CD1c-positive myeloid dendritic cell (primary cell): Measurements from ENCODE around the gene ARL2.
"Not testable (repeated sequence)": the region's sequence is repeated elsewhere in the genome, so short reads cannot be mapped to it uniquely, and the experiment has no call there.

Experiments used
- DNase-seq: peaks from one replicate; pipeline ENCODE4 v3.0.0-alpha.2; 2016; ENCODE audit errors: extremely low spot score

The ARL2 gene

GRCh38 chr11:65008016-65008415, 5.9 kb upstream of the ARL2 start:
- DNase-seq, result no peak

GRCh38 chr11:65008873-65009272, 5.1 kb upstream of the ARL2 start:
- no peak for DNase-seq

GRCh38 chr11:65013130-65013887, 651 bp upstream of the ARL2 start:
- DNase-seq, result peak; percentile 96

GRCh38 chr11:65014726-65015227, 817 bp downstream of the ARL2 start:
- no peak for DNase-seq

DNA sequence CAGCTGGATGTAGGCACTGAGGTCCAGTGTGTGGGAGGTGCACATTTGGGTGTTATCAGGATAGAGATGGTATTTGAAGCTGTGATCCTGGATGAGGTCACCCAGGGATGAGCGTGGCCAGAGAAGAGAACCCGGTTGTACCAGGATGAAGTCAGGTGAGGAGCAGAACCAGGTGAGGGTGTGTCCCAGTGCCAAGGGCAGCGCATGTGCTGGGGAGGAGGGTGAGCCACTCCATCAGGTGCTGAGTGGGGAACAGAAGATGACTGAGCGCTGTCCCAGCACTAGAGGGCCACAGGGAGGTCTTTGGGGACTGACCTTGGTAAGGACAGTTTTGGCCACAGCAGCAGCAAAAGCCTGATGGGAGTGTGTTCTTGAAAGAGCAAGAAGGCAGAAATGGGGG, 2.7 kb downstream of the ARL2 start:
- DNase-seq, result no peak

- DNase-seq, result no peak
Measured at GRCh38 chr11:65017937-65018336, 4.0 kb downstream of the ARL2 start.

GRCh38 chr11:65019824-65020223, 5.9 kb downstream of the ARL2 start:
- DNase-seq, result no peak

DNA sequence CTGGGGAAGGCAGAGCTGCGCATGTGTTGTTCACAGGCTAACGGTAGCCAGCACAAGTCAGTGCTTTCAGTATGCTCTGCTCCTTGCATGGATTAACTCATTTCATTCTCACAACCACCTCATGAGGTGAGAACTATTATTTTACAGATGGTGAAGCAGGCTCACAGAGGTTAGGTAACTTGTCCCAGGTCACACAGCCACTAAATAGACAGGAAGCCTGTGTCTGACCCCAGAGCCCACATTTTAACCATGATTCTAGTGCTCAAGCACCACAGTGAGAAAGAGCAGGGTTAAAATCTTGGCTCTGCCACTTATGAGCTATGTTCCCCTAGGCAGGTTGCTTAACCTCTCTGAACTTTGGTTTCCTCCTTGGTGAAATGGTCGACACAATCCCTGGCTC, 7.0 kb downstream of the ARL2 start:
- no peak for DNase-seq

DNA sequence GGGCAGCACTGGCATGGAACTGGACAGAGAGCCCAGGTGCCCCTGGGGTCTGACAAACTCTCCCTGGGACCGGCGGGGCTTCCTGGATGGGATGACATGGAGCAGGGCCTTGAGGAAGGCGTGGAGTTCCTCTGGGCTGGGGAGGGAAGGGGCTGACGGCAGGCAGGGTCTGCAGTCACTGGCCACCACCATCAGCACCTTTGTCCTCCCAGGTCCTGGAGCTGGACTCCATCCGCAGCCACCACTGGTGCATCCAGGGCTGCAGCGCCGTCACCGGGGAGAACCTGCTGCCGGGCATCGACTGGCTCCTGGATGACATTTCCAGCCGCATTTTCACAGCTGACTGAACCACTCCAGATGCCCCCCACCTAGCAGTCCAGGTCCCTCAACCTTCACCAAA, 7.5 kb downstream of the ARL2 start:
- DNase-seq, result no peak

DNA sequence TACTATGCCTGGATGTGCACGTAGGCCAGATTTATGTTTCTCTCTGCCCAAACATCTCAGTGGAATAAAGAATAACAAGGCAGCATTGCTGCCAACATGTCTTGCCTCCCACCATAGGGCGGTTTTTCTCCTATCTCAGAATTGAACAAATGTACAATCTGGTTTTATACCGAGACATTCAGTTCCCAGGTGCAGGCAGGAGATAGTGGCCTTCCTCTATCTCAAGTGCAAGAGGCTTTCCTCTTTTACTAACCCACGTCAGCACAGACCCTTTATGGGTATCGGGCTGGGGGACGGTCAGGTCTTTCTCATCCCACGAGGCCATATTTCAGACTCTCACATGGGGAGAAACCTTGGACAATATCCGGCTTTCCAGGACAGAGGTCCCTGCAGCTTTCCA, 9.5 kb downstream of the ARL2 start:
- DNase-seq, result not testable (repeated sequence)

GRCh38 chr11:65026810-65027209, 12.8 kb downstream of the ARL2 start:
- peak; percentile 10 for DNase-seq

DNA sequence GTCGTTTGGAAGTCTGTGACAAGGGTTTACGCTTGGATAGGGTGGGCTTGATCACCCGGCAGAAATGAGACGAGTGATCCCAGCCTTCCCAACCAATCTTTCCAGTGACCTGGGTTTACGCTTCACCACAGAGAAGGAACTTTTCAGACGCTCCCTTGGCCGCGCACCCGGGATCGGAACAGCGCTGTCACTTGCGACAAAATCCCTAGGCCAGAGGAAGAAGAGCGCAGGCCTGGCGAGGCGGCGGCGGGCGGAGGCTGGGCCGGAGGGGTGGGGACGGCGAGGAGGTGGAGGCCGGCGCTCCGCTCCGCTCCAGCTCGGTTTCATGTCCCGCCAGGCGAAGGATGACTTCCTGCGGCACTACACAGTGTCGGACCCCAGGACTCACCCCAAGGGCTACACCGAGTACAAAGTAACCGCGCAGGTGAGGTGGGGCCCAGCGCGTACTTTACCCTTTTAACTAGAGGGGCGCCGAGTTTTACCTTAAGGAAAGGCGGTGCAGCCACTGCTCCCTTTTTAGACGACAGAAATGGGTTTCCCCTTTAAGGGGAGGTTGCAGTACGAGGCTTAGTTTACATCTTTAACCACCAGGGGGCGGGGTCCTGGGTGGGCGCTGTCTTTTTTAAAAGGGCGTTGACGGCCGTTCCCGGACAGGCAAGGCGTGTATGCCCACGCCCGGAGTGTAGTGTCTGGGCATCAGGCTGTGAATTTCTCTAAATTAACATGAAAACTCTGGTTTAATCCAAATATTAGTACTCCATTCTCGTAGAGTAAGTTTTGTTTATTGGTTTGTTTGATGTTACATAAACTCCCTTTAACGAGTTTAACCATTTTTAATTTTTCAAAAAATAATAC, 13.5 kb downstream of the ARL2 start, which contains the start of gene SNX15:
Gene SNX15 (plus strand): TSS at position 227 of the 855 bp plus-strand sequence. CDS start 99 bp downstream, at position 326.
- DNase-seq, result peak; percentile 98

GRCh38 chr11:65032216-65032615, 18.3 kb downstream of the ARL2 start:
- DNase-seq, result no peak

DNA sequence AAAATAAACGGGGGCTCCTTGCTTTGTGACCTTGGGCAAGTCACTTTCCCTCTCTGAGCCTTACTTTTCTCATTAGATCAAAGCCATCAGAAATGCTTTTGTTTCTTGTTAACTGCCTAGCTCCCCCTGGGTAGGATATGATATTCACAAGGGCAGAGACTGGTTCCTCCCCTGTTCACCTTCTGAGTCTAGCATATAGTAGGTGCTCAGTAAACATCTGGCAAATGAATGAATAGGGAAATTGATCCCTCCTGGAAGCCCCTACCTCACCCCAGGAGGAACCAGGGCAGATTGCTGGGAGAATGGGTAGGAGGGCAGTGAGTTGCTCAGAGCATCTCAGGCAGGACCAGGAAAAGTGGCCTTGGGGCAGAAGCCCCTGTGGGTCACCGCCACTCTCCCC, 20.5 kb downstream of the ARL2 start:
- no peak for DNase-seq

- no peak for DNase-seq
Measured at GRCh38 chr11:65035579-65035978, 21.6 kb downstream of the ARL2 start.

DNA sequence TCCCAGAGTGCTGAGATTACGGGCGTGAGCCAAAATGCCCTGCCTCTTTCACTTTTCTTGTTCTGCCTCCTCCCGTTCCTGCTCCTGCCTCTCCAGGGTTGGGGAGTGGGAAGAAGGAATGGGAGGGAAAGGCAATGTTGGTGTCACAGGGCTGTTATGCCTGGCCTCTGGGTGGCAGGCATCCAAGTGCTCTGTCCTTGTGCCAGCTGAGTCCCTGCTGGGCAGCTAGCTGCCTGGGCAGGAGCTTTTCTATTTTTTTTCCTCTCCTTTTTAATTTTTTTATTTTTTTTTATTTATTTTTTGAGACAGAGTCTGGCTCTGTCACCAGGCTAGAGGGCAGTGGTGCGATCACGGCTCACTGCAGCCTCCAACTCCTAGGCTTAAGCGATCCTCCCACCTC, 23.0 kb downstream of the ARL2 start:
- DNase-seq, result no peak

- no peak for DNase-seq
Measured at GRCh38 chr11:65040520-65040846, 26.5 kb downstream of the ARL2 start.

DNA sequence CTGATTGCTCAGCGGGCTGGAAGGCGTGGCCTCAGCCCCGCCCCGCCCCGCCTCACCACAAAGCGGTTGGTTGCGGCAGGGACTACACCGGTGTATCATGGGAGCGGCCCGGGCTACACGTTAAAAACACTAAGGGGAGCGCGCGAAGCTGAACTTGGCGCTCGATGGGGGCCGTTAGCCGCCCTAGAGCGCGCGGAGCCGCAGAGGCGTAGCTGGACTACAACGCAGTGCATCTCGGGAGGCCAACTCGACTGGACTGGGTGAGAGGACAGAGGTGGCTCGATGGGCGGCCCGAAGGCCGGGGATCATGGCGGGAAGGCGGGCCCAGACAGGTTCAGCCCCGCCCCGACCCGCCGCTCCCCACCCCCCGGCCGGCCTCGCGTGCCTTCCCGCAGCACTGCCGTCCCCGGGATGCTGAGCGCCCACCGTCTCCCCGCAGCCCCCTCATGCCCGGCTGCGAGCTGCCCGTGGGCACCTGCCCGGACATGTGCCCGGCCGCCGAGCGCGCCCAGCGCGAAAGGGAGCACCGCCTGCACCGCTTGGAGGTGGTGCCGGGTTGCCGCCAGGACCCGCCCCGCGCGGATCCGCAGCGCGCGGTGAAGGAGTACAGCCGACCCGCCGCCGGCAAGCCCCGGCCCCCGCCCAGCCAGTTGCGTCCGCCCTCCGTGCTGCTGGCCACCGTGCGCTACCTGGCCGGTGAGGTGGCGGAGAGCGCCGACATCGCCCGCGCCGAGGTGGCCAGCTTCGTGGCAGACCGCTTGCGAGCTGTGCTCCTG, 27.1 kb downstream of the ARL2 start, which contains the start of gene SAC3D1:
Gene SAC3D1 (plus strand): TSS at position 364 of the 776 bp plus-strand sequence. CDS start 83 bp downstream, at position 447.
- DNase-seq, result peak; percentile 91

DNA sequence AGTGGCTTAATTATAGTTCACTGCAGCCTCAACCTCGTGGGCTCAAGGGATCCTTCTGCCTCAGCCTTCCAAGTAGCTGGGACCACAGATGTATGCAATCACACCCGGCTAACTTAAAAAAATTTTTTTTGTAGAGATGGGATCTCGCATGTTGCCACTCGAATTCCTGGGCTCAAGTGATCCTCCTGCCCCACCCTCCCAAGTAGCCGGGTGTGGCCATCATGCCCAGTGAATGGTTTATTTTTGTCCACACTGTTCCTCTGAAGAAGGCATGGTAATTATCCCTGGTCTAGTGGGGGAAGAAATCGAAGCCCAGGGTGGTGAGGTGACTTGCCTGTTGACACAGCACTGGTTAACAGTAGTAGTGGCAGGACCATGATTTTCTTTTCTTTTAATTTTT, 28.9 kb downstream of the ARL2 start:
- DNase-seq, result no peak

- DNase-seq, result peak; percentile 93
Measured at GRCh38 chr11:65043881-65044501, 30.0 kb downstream of the ARL2 start.

DNA sequence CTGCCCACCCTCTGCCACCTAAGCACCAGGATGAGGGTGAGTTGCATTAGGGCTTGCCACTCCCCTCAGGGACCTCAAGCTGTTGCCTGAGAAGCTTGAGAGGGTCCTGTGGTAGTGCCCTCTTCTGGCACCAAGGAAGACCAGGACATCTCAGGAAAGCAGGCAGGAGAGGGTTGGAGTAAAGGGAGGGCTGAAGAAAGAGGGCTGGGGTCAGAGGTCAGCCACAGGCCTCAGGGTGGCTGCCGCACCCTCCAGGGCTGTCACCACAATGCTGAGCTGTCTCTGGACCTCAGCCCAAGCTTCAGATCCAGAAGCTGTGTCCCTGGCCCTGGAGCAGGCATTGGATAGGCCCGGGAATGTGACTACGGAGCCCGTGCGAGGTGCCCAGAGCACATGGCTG, 31.1 kb downstream of the ARL2 start:
- DNase-seq, result no peak

DNA sequence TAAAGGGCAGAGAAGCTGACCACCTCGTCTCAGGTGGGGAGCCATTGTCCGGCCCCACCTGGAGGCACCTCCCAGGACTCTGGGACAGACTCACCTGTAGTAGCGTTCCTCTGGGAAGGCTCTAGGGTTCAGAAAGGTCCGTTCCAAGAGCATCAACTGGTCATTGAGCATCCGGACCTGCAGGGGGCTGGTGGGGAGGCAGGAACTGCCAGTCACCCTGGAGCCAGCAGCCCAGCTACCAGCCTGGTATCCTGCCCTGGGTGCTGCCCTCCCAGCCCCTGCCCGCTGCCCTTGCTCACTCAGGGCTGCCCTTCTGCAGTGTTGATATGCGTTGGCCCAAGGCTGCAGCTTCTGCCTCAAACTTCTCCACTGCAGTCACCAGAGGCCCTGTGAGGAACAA, 31.8 kb downstream of the ARL2 start:
- DNase-seq, result no peak
